GM12873 (cell line): ENCODE data around the gene NEK1.

Experiments
- CTCF ChIP-seq: IDR thresholded peaks from 2 replicates; pipeline ENCODE4 v1.5.1; 2012; ENCODE audit warnings: low read depth, mild to moderate bottlenecking, moderate library complexity, low read length, control low read depth; ENCODE audit not compliant: insufficient read depth; ENCODE audit errors: missing control alignments

Gene NEK1

DNA sequence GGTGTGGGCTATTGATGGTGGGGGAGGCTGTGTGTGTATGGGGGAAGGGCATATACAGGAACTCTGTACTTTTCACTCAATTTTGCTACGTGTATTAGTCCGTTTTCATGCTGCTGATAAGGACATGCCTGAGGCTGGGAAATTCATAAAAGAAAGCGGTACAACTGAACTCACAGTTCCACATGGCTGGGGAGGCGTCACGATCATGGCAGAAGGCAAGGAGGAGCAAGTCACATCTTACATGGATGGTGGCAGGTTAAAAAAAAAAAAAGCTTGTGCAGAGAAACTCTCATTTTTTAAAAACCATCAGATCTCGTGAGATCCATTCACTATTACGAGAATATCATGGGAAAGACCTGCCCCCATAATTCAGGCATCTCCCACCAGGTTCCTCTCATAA is 152.3 kb downstream of the NEK1 start:
- no peak for TF ChIP-seq CTCF

DNA sequence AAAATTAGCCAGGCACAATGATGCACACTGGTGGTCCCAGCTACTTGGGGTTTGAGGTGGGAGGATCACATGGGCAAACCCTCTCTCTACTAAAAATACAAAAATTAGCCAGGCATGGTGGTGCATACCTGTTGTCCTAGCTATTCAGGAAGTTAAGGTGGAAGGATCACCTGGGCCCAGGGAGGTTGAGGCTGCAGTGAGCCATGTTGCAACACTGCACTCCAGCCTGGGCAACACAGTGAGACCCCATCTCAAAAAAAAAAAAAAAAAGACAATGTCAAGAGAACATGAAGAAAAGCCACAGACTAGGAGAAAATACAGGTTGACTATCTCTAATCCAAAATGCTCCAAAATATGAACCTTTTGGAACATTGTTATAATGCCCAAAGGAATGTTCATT is 153.8 kb downstream of the NEK1 start:
- TF ChIP-seq CTCF = no peak

GRCh38 chr4:169446824-169447223 is 165.6 kb downstream of the NEK1 start:
- no peak for TF ChIP-seq CTCF

- no peak for TF ChIP-seq CTCF
Observed at GRCh38 chr4:169443748-169444147, 168.6 kb downstream of the NEK1 start.

DNA sequence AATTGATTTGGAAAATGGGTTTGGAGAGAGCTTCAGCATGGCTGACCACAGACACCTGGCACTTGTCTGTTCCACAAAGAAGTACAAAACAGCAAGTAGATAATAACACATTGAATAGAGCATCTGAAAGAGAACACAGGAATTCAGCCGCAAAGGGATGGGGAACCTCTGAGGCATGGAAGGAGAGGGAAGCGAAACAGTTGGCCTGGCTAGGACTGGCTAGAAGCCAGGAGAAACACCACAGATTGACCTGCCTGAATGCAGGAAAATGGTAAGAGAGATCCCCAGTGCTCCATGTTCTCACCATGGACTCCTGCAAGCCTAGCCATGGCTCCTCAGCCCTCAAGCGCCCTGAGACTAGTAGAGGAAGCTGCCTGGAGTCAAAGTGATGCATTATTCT is 171.9 kb downstream of the NEK1 start:
- no peak for TF ChIP-seq CTCF

DNA sequence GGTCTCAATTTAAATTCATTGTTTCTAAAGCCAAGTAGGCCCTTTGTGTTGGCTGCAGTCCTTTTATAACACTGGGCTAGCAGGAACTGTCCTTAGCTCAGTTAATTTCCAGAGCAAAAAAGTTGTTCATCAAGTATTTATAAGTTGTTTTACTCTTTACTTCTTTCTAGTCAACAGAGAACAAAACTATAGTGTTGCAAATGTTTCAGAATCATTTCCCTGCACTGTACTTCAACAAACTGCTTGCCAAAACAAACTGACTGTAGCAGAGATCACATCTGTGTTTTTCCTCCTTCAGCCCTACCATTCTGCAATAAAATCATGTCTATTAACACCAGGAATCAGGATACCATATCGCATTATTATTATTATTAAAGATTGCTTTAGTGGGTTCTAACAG is 173.1 kb downstream of the NEK1 start:
- TF ChIP-seq CTCF = no peak

- no peak for TF ChIP-seq CTCF
Observed at GRCh38 chr4:169438057-169438480, 174.3 kb downstream of the NEK1 start.
